Kidney (tissue), 14 donors: ENCODE data around the gene SYNE3. TPM values are rescaled to one million over a fixed set of nuclear protein-coding genes. Genes with fewer than 3 reads are reported as not detected.

ENCODE experiments used
- DNase-seq, 5 donors: peaks; one replicate each; pipeline ENCODE4 v3.0.0-alpha.2; 2013 to 2020
- FAIRE-seq: peaks from 2 replicates; lab custom pipeline; 2012; peaks lifted over from hg19 to GRCh38; lab: Jason Lieb, UNC
- H3K27ac ChIP-seq, 2 donors: one replicate each; pipeline ENCODE4 v1.7.0; 2013; ENCODE audit warnings: low read depth in 2 of 2, low read length in 2 of 2, inconsistent platforms in 1 of 2
- H3K27me3 ChIP-seq: one replicate; pipeline ENCODE4 v1.7.1; 2013; ENCODE audit warnings: low read length, inconsistent platforms; ENCODE audit not compliant: control insufficient read depth, insufficient read depth
- H3K36me3 ChIP-seq, 3 donors: one replicate each; pipeline versions ENCODE4 v1.7.0 to v1.7.1; 2013; ENCODE audit warnings: low read length in 3 of 3, control low read depth in 1 of 3, inconsistent platforms in 1 of 3; ENCODE audit not compliant: insufficient read depth in 3 of 3, control insufficient read depth in 2 of 3
- H3K4me1 ChIP-seq, 3 donors: one replicate each; pipeline versions ENCODE4 v1.7.0 to v1.7.1; 2013; ENCODE audit warnings: low read length in 3 of 3, inconsistent platforms in 1 of 3, low read depth in 1 of 3; ENCODE audit not compliant: control insufficient read depth in 2 of 3, insufficient read depth in 2 of 3
- H3K4me3 ChIP-seq, 3 donors: one replicate each; pipeline versions ENCODE4 v1.7.0 to v1.8.1; 2013; ENCODE audit warnings: low read length in 3 of 3, control low read depth in 1 of 3, inconsistent platforms in 1 of 3
- H3K9ac ChIP-seq, 3 donors: one replicate each; pipeline versions ENCODE4 v1.7.0 to v1.7.1; 2013; ENCODE audit warnings: low read length in 3 of 3, control low read depth in 1 of 3, inconsistent platforms in 1 of 3
- H3K9me3 ChIP-seq, 3 donors: one replicate each; pipeline versions ENCODE4 v1.7.0 to v1.7.1; 2013; ENCODE audit warnings: low read length in 3 of 3, control low read depth in 1 of 3, inconsistent platforms in 1 of 3; ENCODE audit not compliant: control insufficient read depth in 2 of 3, insufficient read depth in 1 of 3
- CTCF ChIP-seq: IDR thresholded peaks from 3 replicates; pipeline ENCODE4 v1.5.1; 2012; ENCODE audit warnings: mild to moderate bottlenecking, moderate library complexity, borderline replicate concordance; ENCODE audit not compliant: insufficient read depth; ENCODE audit errors: extremely low read depth
- intact Hi-C: fragments of 100-400 bp; cut with DNase I; formaldehyde crosslinking; loops from one replicate; pipeline ENCODE4 v1.11.1; 2022
- polyA plus RNA-seq: library from polyadenylated mRNA; stranded (reverse); fragments of 350-450 nt; fragmentation: Illumina TruSeq; extraction: RNeasy Lipid Tissue Mini Kit (QIAGEN cat#74804); gene quantifications from one replicate; pipeline ENCODE4 v1.2.3, GENCODE V29; 2014; ENCODE audit warnings: low read depth, low replicate concordance; ENCODE audit not compliant: insufficient read depth
- total RNA-seq: library from RNA; stranded (reverse); fragmentation: NEBNext Ultra II Directional; extraction: Animal tissue kit (Norgen Biotek cat#: 25700); gene quantifications from one replicate; pipeline ENCODE4 v1.2.1, GENCODE V29; 2021
- donor health status: control.
- donor health status: control.
- donor health status: control.
- donor health status: control.
- donor health status: control.
- donor health status: DM: yes; HTN: yes; CAD: no.
- donor health status: Normal renal cell carcinoma (clear cell type).

Gene SYNE3
- total and polyA plus RNA-seq, 2 donors from 2014 or later: 0.54 to 18.5 TPM

- no peaks in the 10 kb centered on the region for H3K36me3 ChIP-seq
- no peak for FAIRE-seq
- peaks cover 2 to 20% (median 17%) of the 10 kb centered on the region in 3 donors for H3K4me1 ChIP-seq
- no peak for TF ChIP-seq CTCF
- intact Hi-C loops: no loop called here
- no peak overlapping the region for H3K9ac ChIP-seq
- H3K4me3 ChIP-seq: no peak overlapping the region
- H3K9me3 ChIP-seq: no peaks in the 10 kb centered on the region
- no peak overlapping the region for H3K27ac ChIP-seq
- H3K27me3 ChIP-seq: no peaks in the 10 kb centered on the region
- peak in 1 of 5 donors; percentile 39 for DNase-seq
Measured at GRCh38 chr14:95493976-95494375, 22.5 kb downstream of the SYNE3 start.

GRCh38 chr14:95493503-95493902 lies 22.9 kb downstream of the SYNE3 start:
- H3K4me3 ChIP-seq: no peak overlapping the region
- intact Hi-C loops: no loop called here
- H3K9ac ChIP-seq: no peak overlapping the region
- H3K27me3 ChIP-seq: no peaks in the 10 kb centered on the region
- H3K36me3 ChIP-seq: no peaks in the 10 kb centered on the region
- no peaks in the 10 kb centered on the region for H3K9me3 ChIP-seq
- no peak for TF ChIP-seq CTCF
- peaks cover 2 to 21% (median 20%) of the 10 kb centered on the region in 3 donors for H3K4me1 ChIP-seq
- no peak overlapping the region for H3K27ac ChIP-seq
- DNase-seq (peak in 1 of 5 donors; percentile 36), FAIRE-seq (no peak)

GRCh38 chr14:95491936-95492608 lies 24.4 kb downstream of the SYNE3 start:
- intact Hi-C loops: no loop called here
- no peaks in the 10 kb centered on the region for H3K36me3 ChIP-seq
- FAIRE-seq (no peak), DNase-seq (no peak)
- H3K9me3 ChIP-seq: no peaks in the 10 kb centered on the region
- no peak overlapping the region for H3K4me3 ChIP-seq
- no peak overlapping the region for H3K9ac ChIP-seq
- no peak for TF ChIP-seq CTCF
- H3K27me3 ChIP-seq: no peaks in the 10 kb centered on the region
- H3K4me1 ChIP-seq: peaks cover 0 to 21% (median 20%) of the 10 kb centered on the region in 3 donors
- no peak overlapping the region for H3K27ac ChIP-seq
